22Rv1 (cell line): ENCODE measurements around the gene CARD11.

Experiments used
- H3K27ac ChIP-seq: fragments of 450-650 bp; 2 replicates; pipeline ENCODE4 v1.5.1; 2017
- CTCF ChIP-seq: fragments of 450-650 bp; IDR thresholded peaks from 2 replicates; pipeline ENCODE4 v1.5.1; 2017; ENCODE audit warnings: mild to moderate bottlenecking
- ZFX ChIP-seq: fragments of 450-650 bp; IDR thresholded peaks from 2 replicates; pipeline ENCODE4 v1.6.1; 2017; ENCODE audit warnings: antibody characterized with exemption, borderline replicate concordance

The CARD11 gene

GRCh38 chr7:3065724-3066143, 22.1 kb upstream of the CARD11 start:
- TF ChIP-seq CTCF (peak; percentile 88), ZFX (no peak)
- H3K27ac ChIP-seq, result no peak overlapping the region

GRCh38 chr7:3064067-3064466, 20.4 kb upstream of the CARD11 start:
- TF ChIP-seq ZFX (no peak), CTCF (no peak)
- H3K27ac ChIP-seq, result no peak overlapping the region

GRCh38 chr7:3063016-3063753, 19.5 kb upstream of the CARD11 start:
- TF ChIP-seq ZFX (no peak), CTCF (no peak)
- no peak overlapping the region for H3K27ac ChIP-seq

- TF ChIP-seq ZFX (no peak), CTCF (no peak)
- H3K27ac ChIP-seq, result no peak overlapping the region
Observed at GRCh38 chr7:3057066-3057420, 13.4 kb upstream of the CARD11 start.

GRCh38 chr7:3056234-3057065, 12.8 kb upstream of the CARD11 start:
- TF ChIP-seq ZFX (no peak), CTCF (no peak)
- H3K27ac ChIP-seq, result no peak overlapping the region

- no peak overlapping the region for H3K27ac ChIP-seq
- TF ChIP-seq ZFX, result no peak
- TF ChIP-seq CTCF, result no peak
Observed at GRCh38 chr7:3055626-3056025, 12.0 kb upstream of the CARD11 start.

GRCh38 chr7:3042861-3043489, 692 bp downstream of the CARD11 start:
- TF ChIP-seq CTCF, result no peak
- TF ChIP-seq ZFX, result no peak
- H3K27ac ChIP-seq, result no peak overlapping the region
